HFF-Myc (cell line): ENCODE results near the gene TPGS1.

ENCODE experiments used
- DNase-seq: peaks from one replicate; pipeline ENCODE4 v3.0.0-alpha.2; 2011; ENCODE audit warnings: low read depth; ENCODE audit errors: extremely low read depth
- H3K4me3 ChIP-seq: replicated peaks from 2 replicates; pipeline ENCODE4 v1.5.1; 2011; ENCODE audit warnings: low read depth, mild to moderate bottlenecking, control low read depth, low read length
- TF ChIP-seq, protein P1 (sequence below): IDR thresholded peaks from 2 replicates; pipeline ENCODE4 v1.5.1; 2012; ENCODE audit warnings: mild to moderate bottlenecking, low read depth, low read length, control low read depth; ENCODE audit errors: missing control alignments

The TPGS1 gene

DNA sequence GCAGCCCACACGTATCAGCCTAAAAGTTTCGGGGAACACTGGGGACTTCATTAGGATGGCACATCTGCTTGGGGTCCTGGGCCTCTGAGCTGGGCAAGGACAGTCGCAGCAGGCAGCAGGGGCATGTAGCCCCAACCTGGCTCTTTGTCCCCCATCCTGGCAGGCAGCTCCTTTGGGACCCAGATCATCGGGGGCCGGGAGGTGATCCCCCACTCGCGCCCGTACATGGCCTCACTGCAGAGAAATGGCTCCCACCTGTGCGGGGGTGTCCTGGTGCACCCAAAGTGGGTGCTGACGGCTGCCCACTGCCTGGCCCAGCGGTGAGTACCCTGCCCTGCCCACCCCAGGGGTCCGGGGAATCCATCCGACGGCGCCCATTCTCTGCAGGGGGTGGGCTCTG lies 39.8 kb downstream of the TPGS1 start:
- H3K4me3 ChIP-seq: no peak overlapping the region
- no peak for DNase-seq
- TF ChIP-seq, protein P1, sequence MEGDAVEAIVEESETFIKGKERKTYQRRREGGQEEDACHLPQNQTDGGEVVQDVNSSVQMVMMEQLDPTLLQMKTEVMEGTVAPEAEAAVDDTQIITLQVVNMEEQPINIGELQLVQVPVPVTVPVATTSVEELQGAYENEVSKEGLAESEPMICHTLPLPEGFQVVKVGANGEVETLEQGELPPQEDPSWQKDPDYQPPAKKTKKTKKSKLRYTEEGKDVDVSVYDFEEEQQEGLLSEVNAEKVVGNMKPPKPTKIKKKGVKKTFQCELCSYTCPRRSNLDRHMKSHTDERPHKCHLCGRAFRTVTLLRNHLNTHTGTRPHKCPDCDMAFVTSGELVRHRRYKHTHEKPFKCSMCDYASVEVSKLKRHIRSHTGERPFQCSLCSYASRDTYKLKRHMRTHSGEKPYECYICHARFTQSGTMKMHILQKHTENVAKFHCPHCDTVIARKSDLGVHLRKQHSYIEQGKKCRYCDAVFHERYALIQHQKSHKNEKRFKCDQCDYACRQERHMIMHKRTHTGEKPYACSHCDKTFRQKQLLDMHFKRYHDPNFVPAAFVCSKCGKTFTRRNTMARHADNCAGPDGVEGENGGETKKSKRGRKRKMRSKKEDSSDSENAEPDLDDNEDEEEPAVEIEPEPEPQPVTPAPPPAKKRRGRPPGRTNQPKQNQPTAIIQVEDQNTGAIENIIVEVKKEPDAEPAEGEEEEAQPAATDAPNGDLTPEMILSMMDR: no peak

DNA sequence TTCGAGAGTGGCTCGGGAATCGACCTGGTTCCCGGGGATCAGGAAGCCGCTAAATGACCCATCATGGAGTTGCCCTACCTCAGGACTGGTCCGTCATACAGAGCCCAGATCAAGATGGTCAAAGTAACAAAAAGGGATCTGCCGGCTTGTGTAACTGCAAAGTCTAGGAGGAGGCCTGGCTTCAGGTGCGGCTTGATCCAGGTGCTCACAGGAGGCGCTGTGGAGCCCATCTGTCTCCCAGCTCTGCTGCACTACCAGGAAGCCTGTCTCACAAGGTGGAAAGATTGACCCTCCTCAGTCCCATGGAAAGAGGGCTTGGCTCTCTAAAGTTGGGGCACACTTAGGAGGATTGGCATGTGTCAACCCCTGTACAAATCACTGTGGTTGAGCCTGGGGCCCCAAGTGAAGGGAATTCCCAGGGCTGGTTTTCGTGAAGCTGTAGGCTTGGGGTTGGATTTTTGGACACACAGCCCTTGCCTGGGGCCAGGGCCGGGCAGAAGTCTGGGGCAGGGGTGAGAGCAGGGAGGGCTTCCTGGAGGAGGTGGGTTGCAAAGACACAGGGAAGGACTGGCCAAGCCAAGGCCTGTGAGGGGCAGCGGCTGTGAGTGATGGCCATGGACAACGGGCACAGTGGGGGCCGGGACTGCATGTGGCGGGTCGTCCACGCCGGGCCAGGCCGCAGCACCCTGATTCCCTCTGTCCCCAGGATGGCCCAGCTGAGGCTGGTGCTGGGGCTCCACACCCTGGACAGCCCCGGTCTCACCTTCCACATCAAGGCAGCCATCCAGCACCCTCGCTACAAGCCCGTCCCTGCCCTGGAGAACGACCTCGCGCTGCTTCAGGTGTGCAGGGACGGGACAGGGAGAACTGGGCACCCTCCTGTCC lies 40.8 kb downstream of the TPGS1 start:
- H3K4me3 ChIP-seq: no peak overlapping the region
- no peak for DNase-seq
- TF ChIP-seq, protein P1: no peak

DNA sequence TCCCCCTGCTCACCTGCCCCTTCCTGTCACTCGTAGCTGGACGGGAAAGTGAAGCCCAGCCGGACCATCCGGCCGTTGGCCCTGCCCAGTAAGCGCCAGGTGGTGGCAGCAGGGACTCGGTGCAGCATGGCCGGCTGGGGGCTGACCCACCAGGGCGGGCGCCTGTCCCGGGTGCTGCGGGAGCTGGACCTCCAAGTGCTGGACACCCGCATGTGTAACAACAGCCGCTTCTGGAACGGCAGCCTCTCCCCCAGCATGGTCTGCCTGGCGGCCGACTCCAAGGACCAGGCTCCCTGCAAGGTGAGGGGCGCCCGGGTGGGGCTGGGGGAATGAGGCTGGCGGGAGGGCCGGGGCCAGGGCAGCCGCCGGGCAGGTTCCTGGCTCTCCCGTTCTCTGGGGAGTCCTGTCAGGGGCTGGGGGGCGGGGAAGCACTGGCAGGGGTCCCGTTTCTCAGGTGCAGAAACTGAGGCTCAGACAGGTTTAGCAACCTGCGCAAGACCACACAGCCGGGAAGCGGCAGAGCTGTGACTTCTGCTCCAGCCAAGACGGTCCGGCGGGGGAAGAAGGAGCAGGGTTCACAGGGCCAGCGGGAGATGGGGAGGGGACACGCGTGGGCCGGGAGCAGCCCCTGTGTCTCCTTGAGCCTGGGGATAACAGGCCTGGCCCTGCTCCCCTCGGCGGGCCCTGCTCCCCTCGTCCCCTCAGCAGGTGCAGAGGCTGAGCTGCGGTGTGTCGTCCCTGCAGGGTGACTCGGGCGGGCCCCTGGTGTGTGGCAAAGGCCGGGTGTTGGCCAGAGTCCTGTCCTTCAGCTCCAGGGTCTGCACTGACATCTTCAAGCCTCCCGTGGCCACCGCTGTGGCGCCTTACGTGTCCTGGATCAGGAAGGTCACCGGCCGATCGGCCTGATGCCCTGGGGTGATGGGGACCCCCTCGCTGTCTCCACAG lies 41.9 kb downstream of the TPGS1 start:
- no peak overlapping the region for H3K4me3 ChIP-seq
- DNase-seq: no peak
- TF ChIP-seq, protein P1: no peak

DNA sequence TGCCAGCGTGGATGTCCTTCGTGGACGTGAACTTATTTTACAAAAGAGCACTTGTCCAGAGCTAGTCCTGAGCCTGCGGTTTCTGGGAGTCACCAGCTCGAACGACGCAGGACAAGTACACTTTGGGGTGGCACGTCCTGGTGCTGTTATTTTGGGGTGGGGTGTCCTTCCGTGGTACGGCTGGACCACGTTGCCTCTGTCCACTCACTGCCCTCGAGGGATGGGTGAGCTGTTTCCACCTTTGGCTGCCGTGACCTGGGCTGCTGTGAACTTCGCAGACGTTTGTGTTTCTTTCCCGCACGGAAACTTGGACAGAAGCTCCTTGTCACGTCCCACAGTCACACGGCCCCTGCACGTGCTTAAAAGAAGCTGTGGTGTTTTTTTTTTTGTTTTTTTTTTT lies 47.5 kb downstream of the TPGS1 start:
- DNase-seq: no peak
- TF ChIP-seq, protein P1: no peak

DNA sequence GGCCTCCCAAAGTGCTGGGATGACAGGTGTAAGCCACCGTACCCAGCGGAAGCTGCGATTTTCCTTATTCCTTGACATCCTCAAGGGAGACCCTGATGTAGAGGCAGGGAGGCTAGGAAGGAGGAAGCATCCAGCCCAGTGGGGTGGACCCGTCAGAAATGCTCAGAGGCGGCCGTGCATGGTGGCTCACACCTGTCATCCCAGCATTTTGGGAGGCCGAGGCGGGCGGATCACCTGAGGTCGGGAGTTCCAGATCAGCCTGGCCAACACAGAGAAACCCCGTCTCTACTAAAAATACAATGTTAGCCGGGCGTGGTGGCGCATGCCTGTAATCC lies 48.1 kb downstream of the TPGS1 start:
- DNase-seq: no peak
- TF ChIP-seq, protein P1: no peak
- H3K4me3 ChIP-seq: no peak overlapping the region

More for the DNA sequence above, 47.5 kb downstream of the TPGS1 start:
- H3K4me3 ChIP-seq: no peak overlapping the region

DNA sequence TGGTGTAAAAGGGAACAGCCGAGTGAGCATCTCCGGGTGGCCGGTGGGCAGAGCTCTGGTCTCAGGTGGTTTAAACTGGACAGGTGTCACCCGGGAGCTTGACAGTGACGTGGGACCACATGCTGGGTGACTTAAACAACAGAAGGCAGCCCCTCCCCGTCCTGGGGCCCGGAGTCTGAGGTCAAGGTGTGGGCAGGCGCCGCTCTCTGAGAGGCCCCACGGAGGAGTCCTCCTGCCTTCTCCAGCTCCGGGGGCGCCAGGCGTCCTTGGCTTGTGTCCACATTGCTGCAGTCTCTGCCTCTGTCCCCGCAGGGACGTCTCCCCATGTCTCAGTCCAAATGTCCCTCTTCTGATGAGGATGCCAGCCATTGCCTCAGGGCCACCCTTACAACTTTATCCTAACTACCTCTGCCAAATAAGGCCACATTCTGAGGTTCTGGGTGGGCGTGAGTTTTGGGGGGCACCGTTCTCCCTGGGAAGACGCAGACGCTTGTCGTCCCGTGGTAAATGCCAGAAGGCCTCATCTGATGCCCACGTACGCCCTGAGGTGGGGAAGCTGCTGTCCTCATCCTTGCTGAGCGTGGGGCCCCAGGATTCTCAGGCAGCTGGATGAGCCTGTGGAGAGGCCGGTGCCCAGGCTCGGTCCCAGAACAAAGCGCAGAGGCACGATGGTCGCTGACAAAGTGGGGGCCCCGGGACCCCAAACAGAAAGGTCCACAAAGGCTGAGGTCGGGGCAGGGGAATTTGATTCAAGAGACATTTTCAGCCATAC lies 49.5 kb downstream of the TPGS1 start:
- TF ChIP-seq, protein P1: no peak
- H3K4me3 ChIP-seq: no peak overlapping the region
- no peak for DNase-seq
